ENCODE measurements around the gene DMRT3. TPM values are rescaled to one million over a fixed set of nuclear protein-coding genes. Genes with fewer than 3 reads are reported as not detected.

Gene DMRT3
- total RNA-seq, 1 donor from 2014 or later = not detected

GRCh38 chr9:942805-943580 lies 33.5 kb upstream of the DMRT3 start:
- Mint-ChIP-seq H3K4me1 (ENCODE audit: low read depth, unreplicated experiment) (no peaks in the 10 kb centered on the region), H3K4me3 (ENCODE audit: unreplicated experiment) (no peak overlapping the region), H3K27ac (ENCODE audit: unreplicated experiment) (no peak overlapping the region), H3K9me3 (ENCODE audit: unreplicated experiment) (peaks cover 5% of the 10 kb centered on the region), H3K36me3 (ENCODE audit: low read depth, unreplicated experiment) (no peaks in the 10 kb centered on the region), H3K27me3 (ENCODE audit: low read depth, unreplicated experiment) (peaks cover 4% of the 10 kb centered on the region)
- DNase-seq (ENCODE audit: low read depth) (no peak), FAIRE-seq (no peak)
- peaks cover 2% of the 10 kb centered on the region for H3K9me3 ChIP-seq (ENCODE audit: insufficient read depth, low read depth, low read length)
- H3K4me3 ChIP-seq (ENCODE audit: insufficient read depth, low read depth, low read length) = no peak overlapping the region
- H3K27ac ChIP-seq (ENCODE audit: low read depth, low read length) = no peak overlapping the region
- H3K36me3 ChIP-seq (ENCODE audit: insufficient read depth, low read length) = no peaks in the 10 kb centered on the region
- no peaks in the 10 kb centered on the region for H3K4me1 ChIP-seq (ENCODE audit: insufficient read depth, low read length)
- no peak for TF ChIP-seq CTCF (IDR thresholded peaks at IDR 0.05; ENCODE audit: insufficient read depth, low read depth, low read length)
- no peak for TF ChIP-seq EZH2 (IDR thresholded peaks at IDR 0.05; ENCODE audit: insufficient read depth, low read length)
- no peak overlapping the region for H2AFZ ChIP-seq (ENCODE audit: low read depth, low read length)
- H4K20me1 ChIP-seq (ENCODE audit: insufficient read depth, low read length) = no peaks in the 10 kb centered on the region
- H3K27me3 ChIP-seq (ENCODE audit: insufficient read depth, low read length) = no peaks in the 10 kb centered on the region
- no peak overlapping the region for H3K4me2 ChIP-seq (ENCODE audit: low read length)
- H3K79me2 ChIP-seq (ENCODE audit: insufficient read depth, low read length) = no peaks in the 10 kb centered on the region
- no peak overlapping the region for H3K9ac ChIP-seq (ENCODE audit: low read length)

- no peak overlapping the region for H3K27ac Mint-ChIP-seq (ENCODE audit: unreplicated experiment)
- H3K36me3 ChIP-seq (ENCODE audit: insufficient read depth, low read length) = no peaks in the 10 kb centered on the region
- no peaks in the 10 kb centered on the region for H4K20me1 ChIP-seq (ENCODE audit: insufficient read depth, low read length)
- no peaks in the 10 kb centered on the region for H3K4me1 ChIP-seq (ENCODE audit: insufficient read depth, low read length)
- no peaks in the 10 kb centered on the region for H3K36me3 Mint-ChIP-seq (ENCODE audit: low read depth, unreplicated experiment)
- H3K27me3 ChIP-seq (ENCODE audit: insufficient read depth, low read length) = no peaks in the 10 kb centered on the region
- no peak for FAIRE-seq
- no peak overlapping the region for H2AFZ ChIP-seq (ENCODE audit: low read depth, low read length)
- no peak overlapping the region for H3K27ac ChIP-seq (ENCODE audit: low read depth, low read length)
- peaks cover 2% of the 10 kb centered on the region for H3K9me3 ChIP-seq (ENCODE audit: insufficient read depth, low read depth, low read length)
- no peak for DNase-seq (ENCODE audit: low read depth)
- H3K4me1 Mint-ChIP-seq (ENCODE audit: low read depth, unreplicated experiment) = no peaks in the 10 kb centered on the region
- no peak overlapping the region for H3K4me3 Mint-ChIP-seq (ENCODE audit: unreplicated experiment)
- H3K4me2 ChIP-seq (ENCODE audit: low read length) = no peak overlapping the region
- H3K27me3 Mint-ChIP-seq (ENCODE audit: low read depth, unreplicated experiment) = peaks cover 15% of the 10 kb centered on the region
- TF ChIP-seq EZH2 (IDR thresholded peaks at IDR 0.05; ENCODE audit: insufficient read depth, low read length) = no peak
- TF ChIP-seq CTCF (IDR thresholded peaks at IDR 0.05; ENCODE audit: insufficient read depth, low read depth, low read length) = no peak
- no peak overlapping the region for H3K4me3 ChIP-seq (ENCODE audit: insufficient read depth, low read depth, low read length)
- peaks cover 2% of the 10 kb centered on the region for H3K9me3 Mint-ChIP-seq (ENCODE audit: unreplicated experiment)
- no peak overlapping the region for H3K9ac ChIP-seq (ENCODE audit: low read length)
- no peaks in the 10 kb centered on the region for H3K79me2 ChIP-seq (ENCODE audit: insufficient read depth, low read length)
Measured at GRCh38 chr9:947985-948384, 28.5 kb upstream of the DMRT3 start.

GRCh38 chr9:948497-948896 lies 28.0 kb upstream of the DMRT3 start:
- no peaks in the 10 kb centered on the region for H3K36me3 ChIP-seq (ENCODE audit: insufficient read depth, low read length)
- no peaks in the 10 kb centered on the region for H3K79me2 ChIP-seq (ENCODE audit: insufficient read depth, low read length)
- no peak overlapping the region for H2AFZ ChIP-seq (ENCODE audit: low read depth, low read length)
- no peak overlapping the region for H3K27ac Mint-ChIP-seq (ENCODE audit: unreplicated experiment)
- H3K9me3 Mint-ChIP-seq (ENCODE audit: unreplicated experiment) = peaks cover 2% of the 10 kb centered on the region
- H4K20me1 ChIP-seq (ENCODE audit: insufficient read depth, low read length) = no peaks in the 10 kb centered on the region
- no peak overlapping the region for H3K9ac ChIP-seq (ENCODE audit: low read length)
- no peaks in the 10 kb centered on the region for H3K4me1 ChIP-seq (ENCODE audit: insufficient read depth, low read length)
- H3K4me3 ChIP-seq (ENCODE audit: insufficient read depth, low read depth, low read length) = no peak overlapping the region
- DNase-seq (ENCODE audit: low read depth) (no peak), FAIRE-seq (no peak)
- no peaks in the 10 kb centered on the region for H3K4me1 Mint-ChIP-seq (ENCODE audit: low read depth, unreplicated experiment)
- peaks cover 15% of the 10 kb centered on the region for H3K27me3 Mint-ChIP-seq (ENCODE audit: low read depth, unreplicated experiment)
- no peaks in the 10 kb centered on the region for H3K27me3 ChIP-seq (ENCODE audit: insufficient read depth, low read length)
- no peaks in the 10 kb centered on the region for H3K36me3 Mint-ChIP-seq (ENCODE audit: low read depth, unreplicated experiment)
- no peak overlapping the region for H3K4me3 Mint-ChIP-seq (ENCODE audit: unreplicated experiment)
- H3K27ac ChIP-seq (ENCODE audit: low read depth, low read length) = no peak overlapping the region
- peaks cover 2% of the 10 kb centered on the region for H3K9me3 ChIP-seq (ENCODE audit: insufficient read depth, low read depth, low read length)
- TF ChIP-seq CTCF (IDR thresholded peaks at IDR 0.05; ENCODE audit: insufficient read depth, low read depth, low read length) (no peak), EZH2 (IDR thresholded peaks at IDR 0.05; ENCODE audit: insufficient read depth, low read length) (no peak)
- H3K4me2 ChIP-seq (ENCODE audit: low read length) = no peak overlapping the region
